ENCODE data around the gene ROR2.

GRCh38 chr9:91536211-91536691 lies 413.8 kb downstream of the ROR2 start:
- TF ChIP-seq CTCF (IDR thresholded peaks at IDR 0.05) (no peak), ZFX (IDR thresholded peaks at IDR 0.05; ENCODE audit: borderline replicate concordance) (no peak)

All from 22Rv1 (cell line).